ENCODE results near the gene IL18RAP. TPM values are rescaled to one million over a fixed set of nuclear protein-coding genes. Genes with fewer than 3 reads are reported as not detected.

Gene IL18RAP
- total RNA-seq, 1 experiment from 2014 or later: not detected

Other genes with a start within 250 kb of the IL18RAP start
- not detected in 2 replicates for gene IL1RL2, start 236.1 kb upstream of the IL18RAP start, total RNA-seq (2014; rRNA removed; shearing (Covaris generic))
- gene IL1RL1, start 111.6 kb upstream of the IL18RAP start, total RNA-seq (2014; rRNA removed; shearing (Covaris generic)): 0.02 TPM in 1 of 2 replicates, not detected in the other
- not detected in 2 replicates for gene IL18R1, start 67.4 kb upstream of the IL18RAP start, total RNA-seq (2014; rRNA removed; shearing (Covaris generic))
- 0.31 and 0.84 TPM in 2 replicates for gene SLC9A4, start 50.1 kb downstream of the IL18RAP start, total RNA-seq (2014; rRNA removed; shearing (Covaris generic))
- gene SLC9A2, start 196.4 kb downstream of the IL18RAP start, total RNA-seq (2014; rRNA removed; shearing (Covaris generic)): 0.77 and 1.2 TPM in 2 replicates